ENCODE results near the gene SSR2.
A peak's percentile ranks its signal among the peaks of the same experiment; 100 is the strongest.

SSR2 gene

DNA sequence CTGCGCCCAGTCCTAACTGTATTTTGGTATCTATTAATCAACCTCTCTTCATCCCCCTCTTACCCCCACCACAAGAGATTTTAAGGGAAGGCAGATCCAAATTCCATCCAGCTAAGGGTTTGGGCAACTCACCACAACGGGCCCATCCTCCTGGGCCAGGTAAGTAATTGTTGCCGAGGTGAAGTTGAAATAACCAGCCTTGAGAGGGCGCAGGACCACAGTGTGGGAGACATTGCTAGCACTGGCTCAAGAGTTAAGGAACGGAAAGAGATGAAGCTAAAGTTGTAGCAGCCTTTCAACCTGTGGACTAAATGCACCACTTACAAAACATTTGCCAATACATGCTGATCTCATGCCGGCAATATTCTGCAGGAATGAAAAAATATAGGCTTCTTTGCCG lies 5.9 kb downstream of the SSR2 start:
- H3K27ac ChIP-seq (ENCODE audit: low read depth in 2 of 2, low read length in 2 of 2) = no peak overlapping the region
- no peaks in the 10 kb centered on the region for H3K27me3 ChIP-seq (ENCODE audit: control insufficient read depth in 2 of 2, insufficient read depth in 2 of 2, low read length in 2 of 2)
- H3K4me3 ChIP-seq (ENCODE audit: low read length in 2 of 2) = no peak overlapping the region
- no peaks in the 10 kb centered on the region for H3K9me3 ChIP-seq (ENCODE audit: control insufficient read depth in 2 of 2, low read length in 2 of 2)
- no peak overlapping the region for H3K9ac ChIP-seq (ENCODE audit: low read depth in 1 of 2, low read length in 2 of 2)
- H3K36me3 ChIP-seq (ENCODE audit: control insufficient read depth in 2 of 2, insufficient read depth in 2 of 2, low read length in 2 of 2) = peaks cover 46 to 63% of the 10 kb centered on the region in 2 donors
- H3K4me1 ChIP-seq (ENCODE audit: control insufficient read depth in 2 of 2, insufficient read depth in 2 of 2, low read length in 2 of 2) = peaks cover 2 to 3% of the 10 kb centered on the region in 2 donors

DNA sequence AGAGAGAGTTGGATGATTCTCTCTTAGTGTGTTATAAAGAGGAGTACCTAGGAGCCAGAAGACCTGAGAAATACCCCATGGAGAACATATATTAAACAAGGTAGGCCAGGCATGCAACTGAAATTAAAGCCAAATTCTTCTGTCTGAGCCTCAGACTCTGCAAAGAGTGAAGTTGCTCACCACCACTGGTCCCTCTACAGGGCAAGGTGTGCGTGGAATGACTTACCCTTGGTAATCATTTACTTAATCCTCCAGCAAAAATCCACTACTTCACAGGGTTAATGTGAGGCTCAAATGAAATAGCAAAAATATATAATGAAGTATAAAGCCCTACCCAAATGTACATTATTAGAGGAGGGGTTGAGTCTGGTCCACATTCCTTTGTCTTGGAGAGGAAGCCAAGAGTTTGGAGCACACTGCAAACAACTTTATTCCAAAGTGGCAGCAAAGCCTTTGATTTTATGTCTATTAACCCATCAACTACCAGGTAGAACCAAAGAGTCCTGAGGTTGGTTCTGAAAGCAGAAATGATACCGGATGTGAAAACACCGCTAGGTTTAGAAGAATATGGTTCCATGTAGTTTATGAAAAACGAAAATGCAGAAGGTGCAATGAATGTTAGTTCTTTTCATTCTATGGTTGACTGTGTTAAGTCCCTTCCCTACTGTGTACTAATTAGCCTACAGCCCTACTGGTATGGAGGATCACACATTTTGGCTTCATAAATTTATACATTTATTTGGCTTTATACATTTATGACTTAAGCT lies 8.5 kb downstream of the SSR2 start:
- Histone ChIP-seq H3K27me3 (ENCODE audit: control insufficient read depth in 2 of 2, insufficient read depth in 2 of 2, low read length in 2 of 2) (no peaks in the 10 kb centered on the region), H3K4me3 (ENCODE audit: low read length in 2 of 2) (no peak overlapping the region), H3K4me1 (ENCODE audit: control insufficient read depth in 2 of 2, insufficient read depth in 2 of 2, low read length in 2 of 2) (no peaks in the 10 kb centered on the region), H3K36me3 (ENCODE audit: control insufficient read depth in 2 of 2, insufficient read depth in 2 of 2, low read length in 2 of 2) (peaks cover 48 to 67% of the 10 kb centered on the region in 2 donors), H3K9ac (ENCODE audit: low read depth in 1 of 2, low read length in 2 of 2) (no peak overlapping the region), H3K27ac (ENCODE audit: low read depth in 2 of 2, low read length in 2 of 2) (no peak overlapping the region), H3K9me3 (ENCODE audit: control insufficient read depth in 2 of 2, low read length in 2 of 2) (no peaks in the 10 kb centered on the region)

DNA sequence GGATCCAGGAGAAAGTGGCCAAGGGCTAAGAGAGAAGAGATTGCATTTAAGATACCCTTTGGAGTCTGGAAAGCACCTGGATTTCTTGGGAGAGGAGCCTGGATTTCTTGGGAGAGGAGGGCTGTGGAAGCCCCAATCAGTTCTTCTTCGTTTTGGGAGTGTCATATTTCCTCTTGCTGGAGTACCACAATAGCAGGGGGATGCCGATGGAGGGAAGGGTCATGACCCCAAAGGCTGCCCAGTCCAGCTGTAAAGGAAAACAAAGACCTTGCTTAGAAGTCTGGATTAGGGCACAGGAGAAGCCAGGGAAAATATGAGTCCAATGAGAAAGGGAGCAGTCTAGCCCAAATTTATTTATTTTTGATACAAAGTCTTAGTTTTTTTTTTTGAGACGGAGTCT lies 11.3 kb downstream of the SSR2 start:
- Histone ChIP-seq H3K4me1 (ENCODE audit: control insufficient read depth in 2 of 2, insufficient read depth in 2 of 2, low read length in 2 of 2) (peaks cover 9 to 10% of the 10 kb centered on the region in 2 donors), H3K27ac (ENCODE audit: low read depth in 2 of 2, low read length in 2 of 2) (no peak overlapping the region), H3K36me3 (ENCODE audit: control insufficient read depth in 2 of 2, insufficient read depth in 2 of 2, low read length in 2 of 2) (peaks cover 35 to 55% of the 10 kb centered on the region in 2 donors), H3K9me3 (ENCODE audit: control insufficient read depth in 2 of 2, low read length in 2 of 2) (no peaks in the 10 kb centered on the region), H3K9ac (ENCODE audit: low read depth in 1 of 2, low read length in 2 of 2) (no peak overlapping the region), H3K4me3 (ENCODE audit: low read length in 2 of 2) (no peak overlapping the region), H3K27me3 (ENCODE audit: control insufficient read depth in 2 of 2, insufficient read depth in 2 of 2, low read length in 2 of 2) (no peaks in the 10 kb centered on the region)

DNA sequence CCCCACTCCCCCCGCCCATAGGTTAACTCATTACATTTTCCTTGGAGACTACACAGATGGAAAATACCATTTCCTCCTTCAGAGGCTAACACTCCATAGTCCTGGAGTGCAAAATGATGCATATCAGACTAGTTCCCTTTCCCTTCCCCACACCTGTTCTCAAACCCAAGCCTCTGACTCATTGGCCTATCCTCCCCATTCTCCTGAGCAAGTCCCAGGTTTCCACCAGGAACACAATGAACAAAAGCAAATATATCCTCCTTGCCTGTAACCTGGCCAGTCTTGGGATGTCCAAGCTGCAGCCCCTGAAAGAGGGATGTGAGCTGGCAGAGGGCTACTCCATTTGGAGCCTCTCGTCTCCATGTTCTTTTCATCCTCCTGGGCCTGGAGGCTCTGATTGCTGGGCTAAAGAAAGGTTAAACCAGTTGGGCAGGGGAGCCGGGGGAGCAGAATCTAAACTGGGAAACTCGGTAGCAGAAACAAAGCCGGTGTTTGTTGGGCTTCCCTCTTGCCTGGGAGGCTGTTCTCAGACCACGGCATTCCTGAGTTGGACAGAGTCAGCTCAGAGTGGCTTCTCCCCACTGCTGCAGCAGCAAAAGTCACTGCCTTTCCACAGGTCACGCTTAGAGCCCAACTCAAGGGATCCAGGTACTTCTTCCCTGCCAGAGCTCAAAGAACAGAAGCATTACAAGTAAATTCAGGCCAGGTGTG lies 13.9 kb downstream of the SSR2 start:
- peaks cover 19 to 35% of the 10 kb centered on the region in 2 donors for H3K36me3 ChIP-seq (ENCODE audit: control insufficient read depth in 2 of 2, insufficient read depth in 2 of 2, low read length in 2 of 2)
- H3K4me1 ChIP-seq (ENCODE audit: control insufficient read depth in 2 of 2, insufficient read depth in 2 of 2, low read length in 2 of 2) = peaks cover 13 to 30% of the 10 kb centered on the region in 2 donors
- H3K27ac ChIP-seq (ENCODE audit: low read depth in 2 of 2, low read length in 2 of 2) = no peak overlapping the region
- no peaks in the 10 kb centered on the region for H3K9me3 ChIP-seq (ENCODE audit: control insufficient read depth in 2 of 2, low read length in 2 of 2)
- H3K4me3 ChIP-seq (ENCODE audit: low read length in 2 of 2) = no peak overlapping the region
- no peak overlapping the region for H3K9ac ChIP-seq (ENCODE audit: low read depth in 1 of 2, low read length in 2 of 2)
- no peaks in the 10 kb centered on the region for H3K27me3 ChIP-seq (ENCODE audit: control insufficient read depth in 2 of 2, insufficient read depth in 2 of 2, low read length in 2 of 2)

- Histone ChIP-seq H3K27ac (ENCODE audit: low read depth in 2 of 2, low read length in 2 of 2) (peak overlapping the region; percentile 77 to 85), H3K4me3 (ENCODE audit: low read length in 2 of 2) (peak overlapping the region in 1 of 2 donors; percentile 41), H3K9me3 (ENCODE audit: control insufficient read depth in 2 of 2, low read length in 2 of 2) (no peaks in the 10 kb centered on the region), H3K9ac (ENCODE audit: low read depth in 1 of 2, low read length in 2 of 2) (peak overlapping the region in 1 of 2 donors; percentile 24), H3K4me1 (ENCODE audit: control insufficient read depth in 2 of 2, insufficient read depth in 2 of 2, low read length in 2 of 2) (peaks cover 13 to 42% of the 10 kb centered on the region in 2 donors), H3K36me3 (ENCODE audit: control insufficient read depth in 2 of 2, insufficient read depth in 2 of 2, low read length in 2 of 2) (peaks cover 9 to 17% of the 10 kb centered on the region in 2 donors), H3K27me3 (ENCODE audit: control insufficient read depth in 2 of 2, insufficient read depth in 2 of 2, low read length in 2 of 2) (no peaks in the 10 kb centered on the region)
Observed at GRCh38 chr1:156004843-156005584, 15.7 kb downstream of the SSR2 start.

DNA sequence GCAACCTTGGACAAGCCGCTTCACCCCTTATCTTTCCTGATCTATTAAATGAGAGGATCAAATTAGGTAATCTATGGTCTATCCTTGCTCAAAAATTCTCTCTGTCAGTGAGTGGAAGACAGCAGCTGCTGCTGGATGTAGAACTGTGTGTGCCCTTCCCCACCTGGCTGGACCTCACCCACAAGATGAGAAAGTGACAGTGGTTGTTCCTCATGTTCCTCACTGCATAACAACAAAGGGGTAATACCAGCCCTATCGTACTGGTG lies 16.9 kb downstream of the SSR2 start:
- Histone ChIP-seq H3K27ac (ENCODE audit: low read depth in 2 of 2, low read length in 2 of 2) (peak overlapping the region; percentile 86 to 91), H3K4me1 (ENCODE audit: control insufficient read depth in 2 of 2, insufficient read depth in 2 of 2, low read length in 2 of 2) (peaks cover 13 to 42% of the 10 kb centered on the region in 2 donors), H3K36me3 (ENCODE audit: control insufficient read depth in 2 of 2, insufficient read depth in 2 of 2, low read length in 2 of 2) (peaks cover 3 to 7% of the 10 kb centered on the region in 2 donors), H3K4me3 (ENCODE audit: low read length in 2 of 2) (peak overlapping the region; percentile 71 to 83), H3K9ac (ENCODE audit: low read depth in 1 of 2, low read length in 2 of 2) (peak overlapping the region; percentile 70 to 74), H3K27me3 (ENCODE audit: control insufficient read depth in 2 of 2, insufficient read depth in 2 of 2, low read length in 2 of 2) (no peaks in the 10 kb centered on the region), H3K9me3 (ENCODE audit: control insufficient read depth in 2 of 2, low read length in 2 of 2) (no peaks in the 10 kb centered on the region)

DNA sequence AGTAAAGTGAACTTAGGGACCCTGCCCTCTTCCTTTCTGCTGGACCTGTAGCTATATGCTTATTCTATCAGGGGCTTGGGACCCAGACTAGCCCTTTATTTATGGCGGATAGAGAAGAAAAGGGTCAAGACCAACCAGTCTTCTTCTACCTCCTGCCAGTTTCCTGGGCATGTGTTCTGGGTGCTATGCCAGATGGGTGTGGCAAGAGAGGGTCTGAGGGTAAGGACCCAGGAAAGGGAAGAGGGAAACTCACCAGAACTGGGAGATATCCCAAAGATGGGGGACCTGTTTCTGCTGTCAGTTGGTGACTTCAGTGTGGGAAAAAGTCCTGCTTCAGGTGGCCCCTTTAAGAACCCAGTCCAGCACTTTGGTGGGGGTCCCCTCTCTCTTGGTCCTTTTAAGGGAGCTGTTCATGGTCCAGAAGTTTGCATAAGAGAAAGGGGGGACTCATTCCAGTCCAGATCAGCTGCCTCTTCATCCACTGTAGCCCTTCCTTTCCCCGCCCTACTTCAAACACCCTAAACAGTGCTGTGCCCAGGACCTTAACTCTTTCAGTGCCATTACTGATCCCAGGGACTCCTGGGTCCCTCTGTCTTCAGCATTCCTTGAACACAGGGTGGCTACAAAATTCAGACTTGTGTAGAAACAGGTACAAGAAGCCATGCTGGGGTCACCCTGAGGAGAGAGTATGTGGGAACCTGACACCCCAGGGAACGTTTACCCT lies 18.4 kb downstream of the SSR2 start:
- Histone ChIP-seq H3K4me1 (ENCODE audit: control insufficient read depth in 2 of 2, insufficient read depth in 2 of 2, low read length in 2 of 2) (peaks cover 13 to 42% of the 10 kb centered on the region in 2 donors), H3K9me3 (ENCODE audit: control insufficient read depth in 2 of 2, low read length in 2 of 2) (no peaks in the 10 kb centered on the region), H3K9ac (ENCODE audit: low read depth in 1 of 2, low read length in 2 of 2) (peak overlapping the region; percentile 70 to 79), H3K27ac (ENCODE audit: low read depth in 2 of 2, low read length in 2 of 2) (peak overlapping the region; percentile 86 to 91), H3K27me3 (ENCODE audit: control insufficient read depth in 2 of 2, insufficient read depth in 2 of 2, low read length in 2 of 2) (no peaks in the 10 kb centered on the region), H3K4me3 (ENCODE audit: low read length in 2 of 2) (peak overlapping the region; percentile 80 to 83), H3K36me3 (ENCODE audit: control insufficient read depth in 2 of 2, insufficient read depth in 2 of 2, low read length in 2 of 2) (peaks cover 0 to 2% of the 10 kb centered on the region in 2 donors)

GRCh38 chr1:156001662-156002171 lies 19.0 kb downstream of the SSR2 start:
- no peaks in the 10 kb centered on the region for H3K27me3 ChIP-seq (ENCODE audit: control insufficient read depth in 2 of 2, insufficient read depth in 2 of 2, low read length in 2 of 2)
- no peaks in the 10 kb centered on the region for H3K9me3 ChIP-seq (ENCODE audit: control insufficient read depth in 2 of 2, low read length in 2 of 2)
- peak overlapping the region; percentile 70 to 79 for H3K9ac ChIP-seq (ENCODE audit: low read depth in 1 of 2, low read length in 2 of 2)
- peak overlapping the region; percentile 86 to 91 for H3K27ac ChIP-seq (ENCODE audit: low read depth in 2 of 2, low read length in 2 of 2)
- peak overlapping the region; percentile 80 to 83 for H3K4me3 ChIP-seq (ENCODE audit: low read length in 2 of 2)
- H3K36me3 ChIP-seq (ENCODE audit: control insufficient read depth in 2 of 2, insufficient read depth in 2 of 2, low read length in 2 of 2) = no peaks in the 10 kb centered on the region
- H3K4me1 ChIP-seq (ENCODE audit: control insufficient read depth in 2 of 2, insufficient read depth in 2 of 2, low read length in 2 of 2) = peaks cover 13 to 42% of the 10 kb centered on the region in 2 donors

DNA sequence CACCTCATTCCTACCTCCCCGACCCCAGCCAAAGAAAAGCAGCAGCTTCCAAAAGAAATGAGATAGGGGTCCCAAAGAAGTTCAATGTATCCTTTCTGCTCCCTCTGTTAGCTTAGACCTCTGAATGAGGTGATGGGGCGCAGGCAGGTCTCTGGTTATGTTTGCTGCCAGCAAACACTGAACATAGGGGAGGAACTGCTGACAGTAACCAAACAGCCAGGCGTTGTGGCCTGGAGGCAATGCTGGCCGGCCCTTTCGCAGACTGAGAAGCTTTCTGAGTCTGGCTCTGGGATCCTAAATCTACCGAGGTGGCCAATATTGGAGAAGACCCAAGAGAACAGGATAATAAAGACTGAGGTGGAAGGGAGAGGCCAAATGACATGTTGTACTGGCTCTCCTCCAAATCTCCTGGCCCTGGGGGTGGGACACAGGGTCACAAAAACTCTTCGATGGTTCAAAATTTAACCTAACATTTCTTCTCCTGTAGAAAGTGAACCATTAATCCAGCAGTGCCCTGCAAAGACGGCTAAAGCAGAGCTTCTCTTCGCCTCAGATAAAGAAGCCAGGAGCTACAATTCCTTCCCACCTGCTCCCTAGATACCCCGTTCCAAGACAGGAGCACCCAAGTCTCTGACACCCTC lies 19.6 kb downstream of the SSR2 start:
- Histone ChIP-seq H3K4me3 (ENCODE audit: low read length in 2 of 2) (peak overlapping the region; percentile 80 to 83), H3K9ac (ENCODE audit: low read depth in 1 of 2, low read length in 2 of 2) (peak overlapping the region; percentile 2 to 70)

More for the DNA sequence above, 19.6 kb downstream of the SSR2 start:
- H3K27ac ChIP-seq (ENCODE audit: low read depth in 2 of 2, low read length in 2 of 2) = peak overlapping the region; percentile 86 to 91
- H3K9me3 ChIP-seq (ENCODE audit: control insufficient read depth in 2 of 2, low read length in 2 of 2) = no peaks in the 10 kb centered on the region
- H3K27me3 ChIP-seq (ENCODE audit: control insufficient read depth in 2 of 2, insufficient read depth in 2 of 2, low read length in 2 of 2) = no peaks in the 10 kb centered on the region
- H3K4me1 ChIP-seq (ENCODE audit: control insufficient read depth in 2 of 2, insufficient read depth in 2 of 2, low read length in 2 of 2) = peaks cover 13 to 42% of the 10 kb centered on the region in 2 donors
- no peaks in the 10 kb centered on the region for H3K36me3 ChIP-seq (ENCODE audit: control insufficient read depth in 2 of 2, insufficient read depth in 2 of 2, low read length in 2 of 2)
